Thyroid gland (tissue), 4 donors: ENCODE data around the gene CTNNA3. TPM values are rescaled to one million over a fixed set of nuclear protein-coding genes. Genes with fewer than 3 reads are reported as not detected.

ENCODE experiments used
- DNase-seq, 2 donors: peaks; one replicate each; pipeline ENCODE4 v3.0.0-alpha.2; 2019
- H3K27ac ChIP-seq, 3 donors: fragments of 200-600 bp; sonication (generic); 1 replicate in 2 of 3; 2 replicates in 1 of 3; pipeline ENCODE4 v1.5.1; 2016 to 2019; ENCODE audit warnings: mild to moderate bottlenecking in 1 of 3, moderate library complexity in 1 of 3
- H3K27me3 ChIP-seq: fragments of 200-600 bp; sonication (generic); one replicate; pipeline ENCODE4 v1.5.1; 2019
- H3K36me3 ChIP-seq, 2 donors: fragments of 200-600 bp; sonication (generic); one replicate each; pipeline ENCODE4 v1.5.1; 2016 to 2019
- H3K4me1 ChIP-seq, 2 donors: fragments of 200-600 bp; sonication (generic); one replicate each; pipeline ENCODE4 v1.5.1; 2017 to 2019
- H3K4me3 ChIP-seq, 3 donors: fragments of 200-600 bp; sonication (generic); replicated peaks in 1 of 3; 1 replicate in 2 of 3; 2 replicates in 1 of 3; pipeline ENCODE4 v1.5.1; 2016; ENCODE audit warnings: mild to moderate bottlenecking in 1 of 3
- H3K9me3 ChIP-seq: fragments of 200-600 bp; sonication (generic); one replicate; pipeline ENCODE4 v1.5.1; 2017
- CTCF ChIP-seq, 6 experiments: fragments of 200-600 bp in 3 of 6; fragments of 450-650 bp in 3 of 6; sonication (generic) in 3 of 6; IDR thresholded peaks; one replicate each; pipeline ENCODE4 v1.5.1; 2016 to 2019; ENCODE audit warnings: antibody characterized with exemption in 6 of 6, mild to moderate bottlenecking in 2 of 6, inconsistent platforms in 1 of 6, moderate library complexity in 1 of 6
- POLR2A ChIP-seq, 2 donors: fragments of 450-650 bp; IDR thresholded peaks; one replicate each; pipeline ENCODE4 v1.6.1; 2017; ENCODE audit warnings: antibody characterized with exemption in 2 of 2, mild to moderate bottlenecking in 2 of 2, moderate library complexity in 1 of 2
- WGBS, 2 donors: methylation state at CpG; one replicate each; pipeline ENCODE4 v1.1.5; 2017; 5-methylcytosine and 5-hydroxymethylcytosine counted together
- intact Hi-C: fragments of 100-400 bp; cut with DNase I; formaldehyde crosslinking; loops from one replicate; pipeline ENCODE4 v1.15.1; 2023
- total RNA-seq, 4 donors: library from RNA; depleted of rRNA; stranded (reverse); fragments of >200 nt; gene quantifications; one replicate each; pipeline ENCODE4 v1.2.3, GENCODE V29; 2016

The CTNNA3 gene
- total RNA-seq, 4 donors from 2014 or later, result 0.11 to 0.79 (median 0.13) TPM; not detected in 1

- no peak for DNase-seq
- intact Hi-C loops, result no loop called here
- Histone ChIP-seq H3K27me3 (no peaks in the 10 kb centered on the region), H3K27ac (no peak overlapping the region), H3K4me1 (peaks cover 0 to 6% of the 10 kb centered on the region in 2 donors), H3K9me3 (no peaks in the 10 kb centered on the region), H3K36me3 (no peaks in the 10 kb centered on the region), H3K4me3 (no peak overlapping the region)
- TF ChIP-seq CTCF (IDR thresholded peaks at IDR 0.05) (no peak), POLR2A (IDR thresholded peaks at IDR 0.05) (no peak)
- WGBS, 2 donors, result 75 to 78% methylated on average over 1 of the region's 1 CpG
Measured at GRCh38 chr10:66257801-66258200, 1438.2 kb downstream of the CTNNA3 start.

- H3K27me3 ChIP-seq, result no peaks in the 10 kb centered on the region
- H3K36me3 ChIP-seq, result no peaks in the 10 kb centered on the region
- DNase-seq, result no peak
- no peaks in the 10 kb centered on the region for H3K9me3 ChIP-seq
- H3K27ac ChIP-seq, result no peak overlapping the region
- no peak overlapping the region for H3K4me3 ChIP-seq
- TF ChIP-seq CTCF (IDR thresholded peaks at IDR 0.05), result no peak
- TF ChIP-seq POLR2A (IDR thresholded peaks at IDR 0.05), result no peak
- peaks cover 0 to 6% of the 10 kb centered on the region in 2 donors for H3K4me1 ChIP-seq
- intact Hi-C loops, result no loop called here
Measured at GRCh38 chr10:66252986-66253385, 1443.0 kb downstream of the CTNNA3 start.

GRCh38 chr10:66246177-66246576, 1449.8 kb downstream of the CTNNA3 start:
- H3K36me3 ChIP-seq, result no peaks in the 10 kb centered on the region
- no peak overlapping the region for H3K4me3 ChIP-seq
- TF ChIP-seq POLR2A (IDR thresholded peaks at IDR 0.05), result no peak
- TF ChIP-seq CTCF (IDR thresholded peaks at IDR 0.05), result no peak
- H3K27me3 ChIP-seq, result no peaks in the 10 kb centered on the region
- H3K9me3 ChIP-seq, result no peaks in the 10 kb centered on the region
- 100% methylated on average over 1 of the region's 1 CpG for WGBS, 2 donors
- H3K4me1 ChIP-seq, result no peaks in the 10 kb centered on the region
- no peak overlapping the region for H3K27ac ChIP-seq
- DNase-seq, result no peak
- intact Hi-C loops, result no loop called here

- Histone ChIP-seq H3K27me3 (no peaks in the 10 kb centered on the region), H3K27ac (no peak overlapping the region), H3K9me3 (no peaks in the 10 kb centered on the region), H3K36me3 (no peaks in the 10 kb centered on the region), H3K4me1 (no peaks in the 10 kb centered on the region), H3K4me3 (no peak overlapping the region)
- TF ChIP-seq CTCF (IDR thresholded peaks at IDR 0.05), result no peak
- no peak for TF ChIP-seq POLR2A (IDR thresholded peaks at IDR 0.05)
- intact Hi-C loops, result no loop called here
- 83 to 96% methylated on average over 3 to 4 of the region's 4 CpGs for WGBS, 2 donors
- DNase-seq, result peak; percentile 5 to 23
Measured at GRCh38 chr10:66244953-66245352, 1451.0 kb downstream of the CTNNA3 start.

GRCh38 chr10:66242885-66243284, 1453.1 kb downstream of the CTNNA3 start:
- Histone ChIP-seq H3K4me3 (no peak overlapping the region), H3K27ac (no peak overlapping the region), H3K9me3 (no peaks in the 10 kb centered on the region), H3K27me3 (no peaks in the 10 kb centered on the region), H3K36me3 (no peaks in the 10 kb centered on the region), H3K4me1 (no peaks in the 10 kb centered on the region)
- DNase-seq, result no peak
- 67 to 93% methylated on average over 1 of the region's 1 CpG for WGBS, 2 donors
- no peak for TF ChIP-seq POLR2A (IDR thresholded peaks at IDR 0.05)
- no peak for TF ChIP-seq CTCF (IDR thresholded peaks at IDR 0.05)
- intact Hi-C loops, result no loop called here
